Esophagus squamous epithelium (tissue), 4 donors: ENCODE measurements around the gene ZNG1C.
"Not testable (repeated sequence)": the region's sequence is repeated elsewhere in the genome, so short reads cannot be mapped to it uniquely, and the experiment has no call there.

ENCODE experiments used
- CTCF ChIP-seq, 6 experiments: fragments of 450-650 bp in 4 of 6; fragments of 200-600 bp in 2 of 6; sonication (generic) in 2 of 6; IDR thresholded peaks; one replicate each; pipeline ENCODE4 v1.5.1; 2016 to 2019; ENCODE audit warnings: antibody characterized with exemption in 6 of 6, mild to moderate bottlenecking in 4 of 6, moderate library complexity in 4 of 6
- POLR2A ChIP-seq, 4 donors: fragments of 450-650 bp; IDR thresholded peaks; one replicate each; pipeline ENCODE4 v1.6.1; 2017; ENCODE audit warnings: antibody characterized with exemption in 4 of 4, mild to moderate bottlenecking in 4 of 4, moderate library complexity in 3 of 4

GRCh38 chr9:68336639-68337339, 95.0 kb downstream of the ZNG1C start:
- TF ChIP-seq CTCF, POLR2A (IDR thresholded peaks at IDR 0.05): not testable (repeated sequence)
